Inflammatory macrophage (primary cell): ENCODE data around the gene PCSK5.
"Not testable (repeated sequence)": the region's sequence is repeated elsewhere in the genome, so short reads cannot be mapped to it uniquely, and the experiment has no call there.

Experiments
- DNase-seq, 2 donors: peaks; one replicate each; pipeline ENCODE4 v3.0.0-alpha.2; 2020 to 2022

Gene PCSK5

GRCh38 chr9:75926385-75926784, 35.9 kb downstream of the PCSK5 start:
- DNase-seq = no peak

- DNase-seq = no peak
Observed at GRCh38 chr9:75927356-75927755, 36.9 kb downstream of the PCSK5 start.

GRCh38 chr9:75930190-75930589, 39.7 kb downstream of the PCSK5 start:
- no peak for DNase-seq

- DNase-seq = no peak
Observed at GRCh38 chr9:75930730-75931321, 40.4 kb downstream of the PCSK5 start.

- no peak for DNase-seq
Observed at GRCh38 chr9:75933982-75934381, 43.5 kb downstream of the PCSK5 start.

GRCh38 chr9:75935591-75935990, 45.1 kb downstream of the PCSK5 start:
- DNase-seq = no peak

- no peak for DNase-seq
Observed at GRCh38 chr9:75937521-75938258, 47.2 kb downstream of the PCSK5 start.

- DNase-seq = peak; percentile 19 to 30
Observed at GRCh38 chr9:75938946-75939345, 48.5 kb downstream of the PCSK5 start.

- DNase-seq = peak in 1 of 2 donors; percentile 25
Observed at GRCh38 chr9:75939536-75940111, 49.2 kb downstream of the PCSK5 start.

GRCh38 chr9:75941066-75941465, 50.6 kb downstream of the PCSK5 start:
- no peak for DNase-seq

- DNase-seq = no peak
Observed at GRCh38 chr9:75941577-75942311, 51.3 kb downstream of the PCSK5 start.

GRCh38 chr9:75946766-75947165, 56.3 kb downstream of the PCSK5 start:
- no peak for DNase-seq

GRCh38 chr9:75947233-75947632, 56.8 kb downstream of the PCSK5 start:
- DNase-seq = no peak

GRCh38 chr9:75950998-75951397, 60.5 kb downstream of the PCSK5 start:
- DNase-seq = no peak

GRCh38 chr9:75953218-75953617, 62.7 kb downstream of the PCSK5 start:
- DNase-seq = no peak

GRCh38 chr9:75956161-75956560, 65.7 kb downstream of the PCSK5 start:
- DNase-seq = no peak

- DNase-seq = no peak
Observed at GRCh38 chr9:75957116-75957515, 66.6 kb downstream of the PCSK5 start.

GRCh38 chr9:75958226-75958625, 67.8 kb downstream of the PCSK5 start:
- no peak for DNase-seq

- no peak for DNase-seq
Observed at GRCh38 chr9:75960551-75960950, 70.1 kb downstream of the PCSK5 start.

GRCh38 chr9:75962013-75962661, 71.7 kb downstream of the PCSK5 start:
- DNase-seq = no peak

- DNase-seq = no peak
Observed at GRCh38 chr9:75962662-75963036, 72.2 kb downstream of the PCSK5 start.

GRCh38 chr9:75963321-75963720, 72.8 kb downstream of the PCSK5 start:
- not testable (repeated sequence) for DNase-seq

- no peak for DNase-seq
Observed at GRCh38 chr9:75964427-75964826, 74.0 kb downstream of the PCSK5 start.
